ENCODE data around the gene SLC47A2.

SLC47A2 gene

DNA sequence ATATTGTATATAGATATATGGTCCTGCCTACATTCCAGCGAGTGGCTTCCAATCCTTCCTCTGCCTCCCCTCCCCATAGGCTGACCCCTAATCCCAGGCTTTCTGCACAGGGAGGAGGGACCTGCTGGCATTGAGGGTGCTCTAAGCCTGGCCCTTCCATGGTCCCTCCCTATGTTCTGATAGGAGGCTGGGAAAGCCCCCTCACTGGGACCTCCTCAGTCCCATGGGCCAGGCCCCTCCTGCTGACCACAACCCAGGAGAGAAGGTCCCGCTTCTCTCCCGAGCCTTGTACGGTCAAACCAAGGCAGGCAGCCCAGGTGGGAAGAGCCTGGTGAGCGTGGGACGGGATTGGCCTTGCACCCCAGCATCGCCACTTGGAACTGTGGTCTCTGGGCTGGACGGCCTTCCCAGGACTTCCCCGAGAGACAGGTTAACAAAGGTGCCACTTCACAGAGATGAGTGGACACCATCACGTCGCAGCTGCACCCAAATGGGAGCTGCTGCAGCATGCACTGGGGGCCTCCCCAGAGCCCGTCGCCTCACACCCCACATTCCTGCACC lies 30.9 kb upstream of the SLC47A2 start:
- DNase-seq = no peak

GRCh38 chr17:19746517-19746916 lies 30.1 kb upstream of the SLC47A2 start:
- DNase-seq = no peak

- DNase-seq = peak; percentile 95
These were observed 28.8 kb upstream of the SLC47A2 start for GRCh38 chr17:19744922-19745757.

DNA sequence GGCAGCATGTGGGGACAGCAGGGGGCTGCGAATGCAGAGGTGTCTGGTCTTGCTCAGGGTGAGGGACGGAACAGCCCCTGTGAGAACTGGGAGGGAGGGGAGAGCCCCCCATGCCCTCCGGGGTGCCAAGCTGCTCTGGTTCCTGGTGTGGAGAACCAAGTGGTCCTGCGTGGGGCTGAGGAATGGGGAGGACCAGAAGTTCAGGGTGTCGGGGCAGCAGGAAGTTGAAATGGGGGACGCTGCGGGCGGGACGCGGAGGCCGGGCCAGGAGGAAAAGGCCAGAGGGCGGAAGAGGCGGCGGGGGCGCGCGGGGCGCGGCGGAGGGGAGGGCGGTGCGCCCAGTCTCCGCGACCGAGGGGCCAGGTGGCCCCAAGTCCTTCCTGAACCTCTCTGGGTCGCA lies 28.1 kb upstream of the SLC47A2 start:
- DNase-seq = no peak

- DNase-seq = no peak
These were observed 27.0 kb upstream of the SLC47A2 start for GRCh38 chr17:19743101-19744100.

GRCh38 chr17:19742495-19742894 lies 26.1 kb upstream of the SLC47A2 start:
- no peak for DNase-seq

- DNase-seq = no peak
These were observed 25.6 kb upstream of the SLC47A2 start for GRCh38 chr17:19741832-19742457.

GRCh38 chr17:19740933-19741332 lies 24.5 kb upstream of the SLC47A2 start:
- no peak for DNase-seq

DNA sequence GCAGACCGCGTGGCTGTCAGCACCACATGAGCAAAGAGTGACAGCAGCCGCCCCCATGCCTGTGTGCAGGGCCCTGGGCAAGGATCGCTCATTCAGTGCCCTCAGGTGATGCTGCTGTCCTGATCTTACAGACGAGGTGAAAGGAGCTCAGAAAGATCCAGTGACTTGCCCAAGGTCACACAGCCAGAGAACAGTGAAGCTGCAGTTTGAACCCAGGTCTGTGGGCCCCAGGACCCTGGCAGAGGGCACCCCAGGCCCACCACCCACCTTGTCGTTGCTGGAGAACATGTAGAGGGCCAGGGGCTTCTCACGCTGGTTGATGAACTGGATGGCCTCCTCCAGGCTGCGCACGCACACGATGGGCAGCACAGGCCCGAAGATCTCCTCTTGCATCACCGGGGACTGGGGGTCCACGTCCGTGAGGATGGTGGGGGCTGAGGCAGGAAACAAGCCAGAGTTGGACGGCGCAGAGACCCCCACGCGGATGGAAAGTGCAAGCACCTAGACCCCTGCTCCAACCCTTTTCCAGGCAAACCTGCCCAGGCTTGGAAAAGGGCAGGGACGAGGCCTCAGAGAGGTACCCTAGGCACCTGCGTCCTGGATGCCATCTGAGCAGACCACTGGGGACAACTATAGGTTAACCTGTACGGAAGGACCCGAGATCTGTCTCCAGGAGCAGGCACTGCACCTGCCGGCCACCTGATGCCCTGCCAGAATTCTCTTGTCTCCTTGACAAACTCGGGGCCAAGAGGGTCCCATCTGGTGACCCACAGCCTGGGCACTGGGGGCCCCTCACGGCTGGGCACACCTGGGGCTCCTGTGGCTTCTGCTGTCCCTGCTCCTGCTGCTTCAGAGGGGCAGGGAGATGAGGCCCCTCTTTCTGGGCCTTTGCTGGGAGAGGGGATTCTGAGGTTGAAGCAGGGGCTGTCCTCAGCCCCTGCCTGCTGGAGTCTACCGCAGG lies 23.1 kb upstream of the SLC47A2 start:
- DNase-seq = no peak

DNA sequence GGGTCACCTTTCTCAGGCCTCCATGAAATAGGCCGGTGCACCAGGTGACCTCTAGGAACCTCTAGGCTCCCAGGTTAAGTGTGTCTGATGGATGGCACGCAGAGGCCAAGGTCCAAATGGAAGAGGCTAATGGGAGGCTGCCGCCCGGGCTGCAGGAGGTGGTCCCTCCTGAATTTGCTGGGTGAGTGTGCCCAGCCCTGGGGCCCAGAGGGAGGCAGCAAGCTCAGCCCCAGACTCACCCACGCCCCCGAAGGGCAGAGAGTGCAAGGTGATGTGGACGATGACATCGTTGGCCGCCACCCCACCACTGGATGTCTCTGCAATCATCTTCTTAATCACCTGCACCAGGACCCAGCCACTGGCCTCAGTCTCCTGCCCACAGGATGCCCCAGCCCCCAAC lies 22.4 kb upstream of the SLC47A2 start:
- no peak for DNase-seq

DNA sequence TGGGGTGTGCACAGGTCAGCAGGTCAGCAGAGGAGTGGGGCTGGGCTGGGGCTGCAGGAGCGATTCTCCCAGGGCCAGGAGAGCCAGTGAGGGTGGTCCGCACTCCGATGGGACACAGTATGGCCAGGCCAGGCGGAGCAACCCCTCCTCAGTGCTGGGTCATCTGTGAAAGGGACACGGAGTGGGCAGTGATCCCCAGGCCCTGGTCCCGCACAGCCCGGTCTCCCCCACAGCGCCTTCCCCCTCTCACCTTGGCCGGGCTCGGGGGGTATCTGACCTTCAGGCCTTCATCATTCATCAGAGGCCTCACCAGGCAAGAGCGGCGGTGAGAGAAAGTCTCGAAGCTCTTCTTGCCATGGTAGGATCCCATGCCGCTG lies 21.7 kb upstream of the SLC47A2 start:
- no peak for DNase-seq

GRCh38 chr17:19737305-19738072 lies 21.1 kb upstream of the SLC47A2 start:
- no peak for DNase-seq

- DNase-seq = no peak
These were observed 19.7 kb upstream of the SLC47A2 start for GRCh38 chr17:19736071-19736470.

DNA sequence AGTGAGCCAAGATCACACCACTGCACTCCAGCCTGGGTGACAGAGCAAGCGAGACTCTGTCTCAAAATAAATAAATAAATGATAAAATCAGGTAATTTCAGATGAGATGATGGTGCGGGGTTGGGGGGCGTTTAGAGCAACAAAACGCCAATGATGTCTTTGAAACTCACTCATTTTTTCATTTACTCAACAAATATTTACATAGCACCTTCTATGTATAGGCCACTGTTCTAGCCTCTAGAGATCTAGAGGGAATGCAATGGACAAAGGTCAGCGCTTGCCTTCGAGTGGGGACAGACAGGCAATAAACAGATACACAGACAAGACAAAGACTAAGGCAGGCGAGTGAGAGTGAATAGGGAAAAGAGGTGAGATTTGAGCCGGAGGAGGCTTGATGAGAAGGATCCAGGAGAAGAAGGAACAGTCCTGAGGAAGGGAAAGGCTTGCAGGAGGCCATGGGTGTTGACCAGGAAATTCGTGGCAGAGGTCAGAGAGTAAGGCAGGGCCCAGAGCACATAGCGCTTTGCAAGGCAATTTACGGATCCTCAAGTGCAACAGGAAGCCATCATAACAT lies 17.7 kb upstream of the SLC47A2 start:
- no peak for DNase-seq

DNA sequence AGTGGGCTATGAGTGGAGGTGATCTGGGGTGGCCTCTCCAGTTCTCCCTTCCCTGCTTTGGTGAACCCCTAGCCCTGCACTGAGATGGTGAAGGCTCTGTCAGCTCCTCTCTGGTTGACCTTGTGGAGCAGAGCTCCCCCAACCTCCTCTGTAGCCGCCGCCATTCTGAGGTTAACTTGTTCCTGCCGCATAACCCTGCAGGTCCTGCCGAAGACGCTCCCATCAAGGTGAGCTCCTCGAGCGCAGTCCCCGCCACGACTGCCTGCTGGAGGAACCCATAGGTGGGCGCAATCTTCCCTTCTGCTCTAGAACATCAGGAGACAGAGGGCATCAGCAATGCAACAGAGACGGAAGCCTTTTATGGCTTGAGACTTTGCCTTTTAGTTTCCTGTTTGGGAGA lies 15.2 kb upstream of the SLC47A2 start:
- no peak for DNase-seq

DNA sequence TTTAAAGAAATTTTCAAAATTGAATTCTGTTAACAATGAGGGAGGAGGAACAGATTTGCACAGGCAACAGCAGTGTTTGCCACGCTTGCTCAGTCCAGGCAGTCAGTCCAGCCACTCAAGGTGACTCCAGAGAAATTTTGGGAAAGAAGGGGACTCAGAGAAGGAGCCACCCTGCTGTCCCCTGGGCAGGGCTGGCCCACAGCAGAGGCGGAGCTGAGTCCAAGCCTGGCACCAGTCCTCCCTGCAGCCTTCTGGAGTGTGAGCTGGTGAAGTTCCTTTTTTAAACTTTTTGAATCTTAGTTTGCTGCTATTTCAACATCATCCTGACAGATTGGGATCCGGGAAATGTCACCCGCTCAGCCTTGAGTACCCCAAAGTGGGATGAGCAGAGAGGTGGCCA lies 14.5 kb upstream of the SLC47A2 start:
- no peak for DNase-seq

GRCh38 chr17:19729900-19730299 lies 13.5 kb upstream of the SLC47A2 start:
- no peak for DNase-seq

DNA sequence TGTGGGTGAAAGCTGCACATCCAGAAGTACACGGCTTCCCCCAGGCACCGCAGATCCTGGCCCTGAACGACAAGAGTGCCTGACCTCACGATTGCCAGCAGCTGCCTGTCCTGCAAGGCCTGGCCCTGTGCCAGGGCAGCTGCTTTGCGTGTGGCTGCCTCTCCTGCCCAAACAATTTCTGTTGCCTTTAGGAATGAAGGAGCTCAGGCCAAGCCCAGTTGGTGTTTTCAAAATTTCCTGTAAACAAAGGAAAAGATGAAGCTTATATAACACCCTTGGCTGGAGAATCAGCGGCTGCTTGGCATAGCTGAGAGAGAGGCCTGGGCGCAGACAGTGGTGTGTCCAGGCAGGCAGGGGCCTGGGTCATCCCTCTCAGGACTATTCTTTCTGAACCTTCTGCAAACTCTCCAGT lies 11.7 kb upstream of the SLC47A2 start:
- no peak for DNase-seq

GRCh38 chr17:19727501-19728078 lies 11.2 kb upstream of the SLC47A2 start:
- no peak for DNase-seq
